Mammary epithelial cell (primary cell): ENCODE measurements around the gene SYT9.

Experiments used
- CTCF ChIP-seq, 2 donors: IDR thresholded peaks in 1 of 2; conservative IDR thresholded peaks in 1 of 2; 2 replicates each; pipeline ENCODE4 v1.5.1; 2011 to 2012; ENCODE audit warnings: inconsistent platforms in 2 of 2, low read length in 2 of 2, mild to moderate bottlenecking in 2 of 2, control low read depth in 1 of 2, low read depth in 1 of 2; ENCODE audit not compliant: insufficient read depth in 1 of 2; ENCODE audit errors: extremely low read depth in 1 of 2
- EZH2 ChIP-seq: IDR thresholded peaks from 2 replicates; pipeline ENCODE4 v1.6.1; 2012; ENCODE audit warnings: low read length, inconsistent platforms, borderline replicate concordance

- TF ChIP-seq CTCF (conservative IDR thresholded peaks at IDR 0.05 in 1 of 2, IDR thresholded peaks at IDR 0.05 in 1 of 2; ENCODE audit: extremely low read depth in 1 of 2, insufficient read depth in 1 of 2, low read depth in 1 of 2, low read length in 2 of 2) (no peak), EZH2 (no peak)
Observed at GRCh38 chr11:7473717-7474116, 222.0 kb downstream of the SYT9 start.
